HG03175 (cell line): ENCODE data around the gene PLEKHA5.

Experiments
- ATAC-seq: cut with Tn5 transposase; IDR thresholded peaks from one replicate; pipeline ENCODE4 v1.9.1; 2021; ENCODE audit warnings: mild to moderate bottlenecking, moderate library complexity; ENCODE audit not compliant: unreplicated experiment

The PLEKHA5 gene

DNA sequence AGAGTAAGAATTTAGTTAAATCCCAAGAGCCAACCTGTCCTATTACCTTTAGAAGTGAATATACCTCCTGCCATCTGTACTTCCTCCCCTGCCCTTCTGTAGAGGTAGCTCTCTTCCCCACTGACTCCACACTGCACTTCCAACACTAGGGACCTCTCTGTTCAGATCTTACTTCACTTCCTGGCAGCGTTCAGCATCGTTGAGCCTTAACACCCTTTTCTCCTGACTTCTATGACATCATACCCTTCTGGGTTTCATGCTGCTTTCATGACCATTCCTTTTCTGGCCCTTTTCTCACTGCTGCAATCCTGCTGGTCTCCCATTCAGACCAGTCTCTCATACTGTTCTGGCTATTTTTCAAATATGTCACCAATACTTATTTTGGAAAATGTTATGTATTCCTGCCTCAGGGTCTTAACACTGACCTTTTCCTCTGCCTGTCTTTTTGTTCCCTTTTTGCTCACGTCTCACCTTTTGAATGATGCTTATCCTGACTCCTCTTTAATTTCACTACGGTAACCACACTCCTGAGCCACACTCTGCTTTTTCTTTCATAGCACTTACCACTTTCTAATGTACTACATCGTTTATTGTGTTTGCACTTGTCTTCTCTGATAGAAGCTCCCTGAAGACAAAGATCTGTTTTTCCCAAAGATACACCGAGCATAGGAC lies 67.6 kb downstream of the PLEKHA5 start:
- ATAC-seq, result no peak

DNA sequence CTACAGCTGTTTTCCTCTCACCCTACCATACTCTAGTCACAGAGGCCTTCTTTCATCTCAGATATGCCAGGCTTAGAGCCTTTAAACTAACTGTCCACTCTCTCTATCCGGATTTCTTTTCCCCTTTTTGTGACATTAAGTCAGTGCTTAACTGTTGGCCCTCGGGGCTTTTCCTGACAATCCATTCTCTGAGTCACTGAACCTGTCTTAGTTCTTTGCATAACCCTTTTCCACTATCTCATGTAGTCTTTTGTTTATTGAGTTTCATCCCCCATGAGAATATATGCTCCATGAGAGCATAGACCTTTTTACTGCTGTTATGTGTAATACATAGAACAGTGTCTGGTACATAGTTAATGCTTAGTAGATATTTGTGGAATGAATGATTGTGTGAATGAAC lies 68.7 kb downstream of the PLEKHA5 start:
- no peak for ATAC-seq

DNA sequence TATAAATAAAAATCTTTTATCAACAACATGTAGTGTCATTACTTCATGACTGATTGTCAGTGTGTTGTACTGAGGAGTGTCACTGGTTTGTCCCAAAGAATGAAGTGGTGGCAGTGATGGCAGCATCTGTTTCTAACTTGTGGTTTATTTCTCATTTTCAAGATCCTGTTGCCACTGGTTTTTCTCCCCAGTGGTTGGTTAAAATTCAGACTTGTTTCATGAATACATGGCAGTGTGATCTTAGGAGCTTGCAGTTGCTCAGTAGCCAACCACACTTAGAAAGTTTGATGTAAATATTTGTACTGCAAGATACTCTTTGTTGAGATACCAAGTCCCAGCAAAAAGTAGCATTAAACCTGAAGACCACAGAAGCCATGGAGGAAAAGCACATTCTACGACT lies 69.8 kb downstream of the PLEKHA5 start:
- no peak for ATAC-seq

DNA sequence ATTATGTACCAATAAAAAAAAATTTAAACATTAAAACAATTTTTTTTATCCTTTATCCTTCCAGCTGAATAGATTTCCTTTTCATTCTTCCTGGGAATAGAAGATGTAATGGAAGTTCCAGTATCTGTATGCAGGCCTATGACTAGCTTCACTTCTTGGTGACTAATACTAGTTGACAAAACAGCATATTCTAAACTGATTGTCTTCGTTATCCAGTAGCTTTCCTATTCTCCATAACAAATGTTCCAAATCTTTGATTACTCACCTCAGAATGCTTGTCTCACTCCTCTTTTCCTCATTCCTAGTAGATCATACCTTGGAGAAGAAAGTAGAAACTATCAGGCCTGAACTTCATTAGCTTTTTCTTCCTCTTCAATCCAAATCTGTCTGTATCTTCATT lies 70.7 kb downstream of the PLEKHA5 start:
- ATAC-seq, result no peak

DNA sequence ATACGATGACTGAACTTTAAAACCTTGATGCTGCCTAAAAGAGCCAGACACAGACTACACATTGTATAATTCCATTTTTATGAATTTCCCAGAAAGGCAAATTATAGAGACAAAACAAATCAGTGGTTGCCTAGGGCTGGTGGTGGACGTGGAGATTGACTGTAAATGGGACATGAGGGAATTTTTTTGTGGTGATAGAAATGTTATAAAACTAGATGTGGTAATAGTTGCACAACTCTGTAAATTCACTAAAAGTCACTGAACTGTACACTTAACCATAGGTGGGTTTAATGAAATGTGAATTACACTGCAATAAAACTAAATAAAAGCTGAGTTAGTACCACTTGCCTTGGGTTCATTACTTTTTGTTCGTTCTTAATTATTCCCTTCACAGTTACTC lies 72.1 kb downstream of the PLEKHA5 start:
- no peak for ATAC-seq

DNA sequence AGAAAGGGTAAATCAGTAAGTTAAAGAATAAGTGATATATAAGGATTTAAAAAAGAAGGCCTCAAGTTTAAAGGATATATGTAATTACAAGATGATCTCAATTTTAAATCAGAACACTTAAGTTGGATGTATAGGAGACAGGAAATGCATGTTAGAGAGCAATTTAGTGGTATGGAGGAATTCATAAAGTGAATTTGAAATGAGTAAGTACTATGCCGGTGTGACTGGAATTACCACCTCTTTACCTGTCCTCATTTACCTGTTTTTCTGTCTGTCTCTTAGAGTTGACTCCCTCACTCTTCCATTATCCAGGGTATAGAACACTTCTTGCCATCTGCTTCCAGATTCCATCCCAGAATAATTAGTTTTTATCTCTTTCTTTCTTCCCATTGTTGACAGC lies 73.5 kb downstream of the PLEKHA5 start:
- ATAC-seq, result no peak

DNA sequence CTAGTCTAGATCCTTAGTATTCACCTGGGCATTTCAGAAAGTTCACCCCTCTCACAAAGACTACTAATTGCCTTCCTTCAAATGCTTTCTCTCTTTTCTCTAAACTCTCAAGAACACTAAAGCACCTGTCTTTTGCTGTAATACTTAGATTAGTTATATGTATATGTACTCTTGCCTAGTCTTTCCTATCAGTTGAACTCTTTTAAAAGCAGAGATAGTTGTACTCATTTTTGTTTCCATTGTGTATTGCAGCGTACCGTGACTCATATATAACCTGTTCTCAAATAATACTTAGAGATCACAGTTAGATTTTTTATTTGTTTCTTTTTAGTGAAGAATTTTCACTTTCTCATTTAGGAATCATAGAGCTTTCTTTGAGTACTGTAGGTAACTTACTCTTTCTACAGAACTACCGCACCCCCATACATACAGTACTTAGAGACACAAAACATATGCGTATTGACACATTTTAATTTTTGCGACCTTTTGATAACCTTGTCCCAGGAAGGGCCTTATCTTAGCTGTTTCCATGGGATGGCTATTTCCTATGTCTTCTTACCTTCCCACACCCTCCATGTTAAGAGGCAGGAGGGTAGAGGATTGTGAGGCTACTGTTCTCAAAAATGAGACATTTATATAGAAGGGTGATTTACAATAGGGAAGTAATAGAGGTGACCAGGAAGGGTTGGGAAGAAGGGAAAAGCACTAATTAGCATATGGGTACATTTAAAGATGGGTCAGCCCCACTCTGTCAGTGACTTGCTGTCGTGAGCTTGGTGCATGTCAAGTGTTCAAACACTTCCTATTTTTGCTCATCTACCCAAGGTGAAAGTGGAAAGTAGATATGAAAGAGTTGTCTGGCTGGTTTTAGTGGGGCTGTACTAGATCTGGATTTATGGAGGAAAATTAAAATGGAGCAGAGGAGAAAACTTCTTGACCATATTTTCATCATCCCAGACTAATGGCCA lies 74.3 kb downstream of the PLEKHA5 start:
- ATAC-seq, result no peak

DNA sequence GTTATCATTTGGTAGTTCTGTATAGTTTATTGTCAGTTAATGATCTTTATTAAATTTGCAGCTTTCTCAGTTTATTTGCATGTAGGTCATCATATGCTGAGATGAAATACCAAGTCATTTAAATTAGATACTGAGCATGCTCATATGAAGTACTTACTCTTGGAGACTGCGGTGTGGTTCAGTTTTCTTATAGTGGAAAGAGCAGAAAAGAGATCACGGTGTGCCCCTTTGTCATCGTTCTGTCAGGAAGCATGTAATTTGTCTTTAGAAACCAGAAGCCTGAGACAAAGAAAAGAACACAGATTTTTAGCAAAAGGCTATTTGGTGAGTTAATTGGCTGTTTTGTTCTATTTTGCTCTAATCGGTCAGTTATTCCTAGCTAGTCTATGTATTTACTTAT lies 75.6 kb downstream of the PLEKHA5 start:
- ATAC-seq, result no peak

DNA sequence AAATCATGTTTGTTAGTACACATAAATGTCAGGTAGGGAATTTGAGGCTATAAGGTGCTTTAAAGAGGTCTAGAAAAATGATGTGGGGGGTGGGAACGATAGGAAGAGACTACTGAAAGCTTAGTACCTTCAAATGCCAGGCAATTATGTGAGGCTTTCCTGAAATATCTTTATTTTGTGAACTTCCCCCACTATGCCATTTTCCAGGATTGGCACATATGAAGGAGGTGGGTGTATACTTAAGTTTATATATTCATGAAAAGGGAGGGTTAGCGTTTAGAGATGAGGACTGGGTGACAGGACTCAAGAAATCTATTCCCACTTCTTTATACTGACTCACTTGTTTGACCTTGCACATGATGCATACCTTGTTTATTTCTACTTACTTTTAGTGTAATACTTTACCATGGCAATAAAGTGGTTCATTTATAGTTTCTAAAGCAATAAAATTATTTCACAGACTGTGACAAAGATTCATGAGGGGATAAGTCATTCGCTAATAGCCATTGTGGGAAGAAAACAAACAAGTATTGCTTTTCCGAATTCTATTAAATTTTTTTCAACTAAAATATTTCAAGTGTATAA lies 77.1 kb downstream of the PLEKHA5 start:
- no peak for ATAC-seq

DNA sequence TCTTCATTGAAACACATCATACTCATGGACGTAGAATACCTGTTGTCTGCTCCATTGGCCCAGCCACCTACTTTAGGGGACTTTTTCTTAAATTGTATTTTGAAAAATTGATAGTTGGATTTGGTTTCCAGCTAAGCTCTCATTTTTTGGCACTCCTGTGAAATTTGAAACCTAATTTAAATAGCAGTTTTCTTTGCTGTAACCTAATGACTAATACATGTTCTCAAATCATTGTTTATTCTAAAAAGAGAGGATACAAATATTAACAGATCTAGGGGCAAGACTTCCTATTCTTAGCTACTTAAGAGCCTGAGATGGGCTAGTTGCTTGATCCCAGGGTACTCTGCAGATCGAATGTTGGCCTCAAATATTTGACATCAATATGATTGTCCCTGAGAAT lies 78.9 kb downstream of the PLEKHA5 start:
- no peak for ATAC-seq

DNA sequence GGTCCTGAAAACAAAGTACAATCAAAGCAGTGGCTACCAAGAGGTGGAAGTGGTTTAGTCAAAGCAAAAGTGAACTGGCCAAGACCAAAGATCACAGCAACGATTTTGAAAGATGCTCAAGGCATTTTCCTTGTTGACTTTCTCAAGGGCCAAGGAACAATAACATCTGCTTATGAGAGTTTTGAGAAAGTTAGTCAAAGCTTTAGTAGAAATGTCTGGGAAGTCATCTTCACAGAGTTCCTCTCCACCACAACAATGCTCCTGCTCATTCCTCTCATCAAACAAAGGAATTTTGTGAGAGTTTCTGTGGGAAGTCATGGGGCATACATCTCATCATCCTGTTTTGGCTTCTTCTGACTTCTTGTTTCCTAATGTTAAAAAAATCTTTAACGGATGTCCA lies 80.1 kb downstream of the PLEKHA5 start:
- no peak for ATAC-seq

DNA sequence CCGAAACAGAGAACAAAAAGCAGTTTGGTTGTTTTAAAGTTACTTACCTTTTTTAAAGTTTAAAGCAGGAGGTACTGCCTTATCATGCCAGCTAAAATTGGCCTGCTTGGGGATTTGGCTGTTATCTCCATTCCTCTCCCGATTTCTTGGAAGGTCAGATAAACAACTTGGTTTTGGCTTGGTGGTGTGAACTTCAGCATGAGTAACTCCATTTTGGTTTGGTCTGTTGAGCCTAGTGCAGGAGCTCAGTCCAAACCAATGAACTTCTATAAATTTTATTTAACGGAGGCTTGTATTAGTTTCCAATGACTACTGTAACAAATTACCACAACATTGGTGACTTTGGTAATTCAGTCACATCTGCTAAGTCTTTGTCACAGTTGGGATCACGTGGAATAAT lies 82.3 kb downstream of the PLEKHA5 start:
- ATAC-seq, result no peak

DNA sequence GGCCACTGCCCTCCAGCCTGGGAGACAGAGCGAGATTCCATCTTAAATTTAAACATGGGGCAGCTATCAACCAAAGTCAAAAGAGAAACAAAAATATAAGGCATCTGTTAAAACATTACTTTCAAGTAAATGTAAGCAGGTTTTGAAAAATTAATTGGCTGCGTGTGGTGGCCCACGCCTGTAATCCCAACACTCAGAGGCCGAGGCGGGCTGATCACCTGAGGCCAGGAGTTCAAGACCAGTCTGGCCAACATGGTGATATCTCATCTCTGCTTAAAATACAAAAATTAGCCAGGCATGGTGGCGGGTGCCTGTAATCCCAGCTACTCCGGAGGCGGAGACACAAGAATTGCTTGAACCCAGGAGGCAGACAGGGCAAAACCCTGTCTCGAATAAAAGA lies 82.7 kb downstream of the PLEKHA5 start:
- no peak for ATAC-seq

DNA sequence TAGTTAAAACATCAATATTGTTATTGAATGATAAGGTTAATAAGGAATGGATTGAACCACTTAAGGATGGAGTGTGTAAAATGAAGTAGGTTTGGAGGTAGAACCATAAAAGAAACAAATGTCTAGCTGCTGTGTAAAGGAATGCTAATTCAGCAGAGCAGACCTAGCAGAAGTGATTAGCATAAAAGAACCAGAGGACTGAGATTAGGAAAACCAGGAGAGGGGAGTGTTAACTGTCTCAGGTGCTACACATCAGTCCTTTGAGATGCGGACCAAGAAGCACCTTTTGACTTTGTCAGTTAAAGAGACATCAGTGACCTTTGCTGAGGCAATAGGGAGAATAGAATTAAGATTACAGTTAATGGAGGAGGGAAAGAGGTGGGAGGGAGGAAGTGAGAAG lies 84.5 kb downstream of the PLEKHA5 start:
- no peak for ATAC-seq

DNA sequence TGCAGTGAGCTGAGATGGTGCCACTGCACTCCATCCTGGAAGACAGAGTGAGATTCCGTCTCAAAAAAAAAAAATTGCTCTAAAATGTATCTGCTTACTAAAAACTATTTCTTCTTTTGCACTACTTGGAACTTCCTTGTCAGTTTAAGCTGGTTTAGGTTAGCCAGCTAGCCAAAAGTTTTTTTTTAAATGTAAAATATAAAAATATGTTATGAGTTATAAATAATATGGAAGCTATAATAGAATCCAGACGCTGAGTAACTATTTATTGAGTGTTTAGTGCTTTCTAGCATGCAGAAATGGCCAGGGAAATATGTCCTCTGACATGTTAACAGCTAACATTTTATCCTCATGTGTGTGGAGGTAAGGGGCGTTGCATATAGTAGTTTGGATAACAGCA lies 85.6 kb downstream of the PLEKHA5 start:
- ATAC-seq, result no peak

DNA sequence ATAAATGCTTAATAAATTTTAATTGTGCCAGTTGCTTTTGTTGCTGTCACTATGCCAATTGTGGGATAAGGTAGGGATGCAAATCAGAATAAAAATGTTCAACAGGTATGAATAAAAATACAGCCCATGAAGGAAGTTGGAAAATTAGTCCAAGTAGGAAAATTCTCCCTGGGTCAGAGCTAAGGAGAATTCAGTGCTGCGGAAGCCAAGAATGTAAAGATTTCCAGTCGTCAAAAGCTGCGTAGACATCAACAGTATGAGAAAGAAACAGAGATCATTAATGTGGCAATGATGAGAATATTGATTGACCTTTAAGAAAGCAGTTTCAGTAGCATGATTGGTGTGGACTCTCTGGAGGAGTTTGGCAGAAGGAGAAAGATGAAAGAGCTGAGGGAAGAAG lies 87.9 kb downstream of the PLEKHA5 start:
- no peak for ATAC-seq

DNA sequence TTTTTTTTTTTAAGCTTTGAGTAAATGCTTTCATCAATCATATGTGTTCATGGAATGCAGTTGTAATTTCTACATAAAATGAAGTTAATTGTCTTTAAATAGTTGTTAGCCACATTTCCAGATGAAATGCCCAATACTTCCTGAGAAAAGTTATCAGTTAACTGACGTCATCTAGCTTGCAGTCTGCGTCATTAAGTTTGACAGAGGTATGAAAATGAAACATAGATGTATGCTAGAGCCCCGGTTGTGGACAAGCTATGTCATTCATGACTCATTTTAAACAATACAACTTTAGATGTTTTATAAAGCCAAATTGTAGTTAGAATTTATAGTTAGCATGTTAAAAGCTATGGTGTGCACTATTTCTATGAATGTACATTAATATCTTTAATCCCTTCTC lies 90.7 kb downstream of the PLEKHA5 start:
- no peak for ATAC-seq

DNA sequence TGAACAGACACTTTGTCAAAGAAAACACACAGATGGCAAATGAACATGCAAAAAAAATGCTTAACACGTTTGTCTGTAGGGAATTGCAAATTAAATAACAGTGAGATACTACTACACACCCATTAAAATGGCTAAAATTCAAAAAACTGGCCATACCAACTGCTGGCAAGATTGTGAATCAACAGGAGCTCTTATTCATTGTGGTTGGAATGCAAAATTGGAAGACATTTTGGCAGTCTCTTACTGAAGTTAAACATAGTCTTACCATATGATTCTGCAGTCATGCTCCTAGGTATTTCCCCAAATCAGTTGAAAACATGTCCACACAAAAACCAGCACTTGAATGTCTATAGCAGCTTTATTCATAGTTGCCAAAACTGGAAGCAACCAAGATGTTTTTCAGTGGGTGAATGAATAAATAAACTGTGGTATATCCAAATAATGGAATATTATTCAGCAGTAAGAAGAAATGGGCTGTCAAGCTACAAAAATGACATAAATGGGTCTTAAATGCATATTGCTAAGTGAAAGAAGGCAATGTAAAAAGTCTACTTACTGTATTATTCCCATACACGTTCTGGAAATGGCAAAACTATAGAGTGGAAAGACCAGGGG lies 91.4 kb downstream of the PLEKHA5 start:
- ATAC-seq, result no peak

DNA sequence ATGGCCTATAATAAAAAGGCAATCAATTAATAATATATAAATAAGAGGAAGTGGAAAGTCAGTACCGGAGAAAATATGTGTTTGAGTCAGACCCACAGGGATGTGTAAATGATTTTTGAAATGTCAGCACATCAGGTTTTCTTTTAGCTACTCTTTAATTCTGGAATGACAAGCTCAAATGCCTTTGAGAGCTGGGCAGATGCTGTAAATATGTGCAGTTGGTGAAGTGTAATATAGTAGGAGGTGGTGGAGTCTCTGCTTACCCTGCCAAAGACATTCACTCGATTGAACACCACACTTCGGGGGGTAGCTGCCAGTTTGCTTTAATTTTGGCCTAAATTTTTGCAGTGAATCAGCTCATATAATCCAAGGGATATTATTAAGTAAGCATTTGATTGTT lies 93.0 kb downstream of the PLEKHA5 start:
- no peak for ATAC-seq

DNA sequence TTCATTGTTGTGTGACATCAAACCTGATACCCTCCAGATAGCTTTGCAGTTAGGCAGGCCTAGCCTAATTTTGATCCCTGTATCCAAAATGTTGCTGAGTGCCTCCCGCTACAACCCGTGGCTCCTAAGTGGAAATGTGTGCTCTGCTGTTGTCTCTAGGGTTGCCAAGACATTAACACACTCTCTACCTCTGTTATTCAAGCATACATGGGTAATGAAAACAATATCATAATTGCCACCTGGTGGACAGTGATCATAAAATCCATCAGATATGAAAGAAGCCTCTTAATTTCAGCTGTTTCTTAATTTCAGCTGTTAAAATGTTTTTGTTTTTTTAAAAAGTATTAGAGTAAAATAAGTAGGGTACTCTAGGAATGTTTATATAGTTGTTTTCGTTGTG lies 93.5 kb downstream of the PLEKHA5 start:
- ATAC-seq, result no peak

DNA sequence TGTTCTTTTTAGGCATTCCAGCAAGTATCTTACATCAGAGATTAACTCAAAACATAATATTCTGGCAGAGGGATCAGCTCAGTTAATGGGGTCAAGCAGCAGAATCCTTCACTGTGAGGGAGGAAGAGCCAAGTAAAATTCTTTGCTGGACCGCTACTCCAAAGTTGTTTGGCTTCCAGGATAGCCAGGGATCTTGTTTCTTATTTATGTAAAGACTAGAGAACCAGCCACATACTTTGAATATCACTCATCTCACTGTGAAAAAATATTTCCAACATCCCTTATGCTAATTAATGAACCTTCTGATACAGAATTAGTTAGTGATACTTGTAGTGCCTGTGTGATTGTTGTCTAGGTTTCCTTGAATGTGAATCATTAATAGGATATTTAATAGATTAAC lies 94.2 kb downstream of the PLEKHA5 start:
- ATAC-seq, result no peak

DNA sequence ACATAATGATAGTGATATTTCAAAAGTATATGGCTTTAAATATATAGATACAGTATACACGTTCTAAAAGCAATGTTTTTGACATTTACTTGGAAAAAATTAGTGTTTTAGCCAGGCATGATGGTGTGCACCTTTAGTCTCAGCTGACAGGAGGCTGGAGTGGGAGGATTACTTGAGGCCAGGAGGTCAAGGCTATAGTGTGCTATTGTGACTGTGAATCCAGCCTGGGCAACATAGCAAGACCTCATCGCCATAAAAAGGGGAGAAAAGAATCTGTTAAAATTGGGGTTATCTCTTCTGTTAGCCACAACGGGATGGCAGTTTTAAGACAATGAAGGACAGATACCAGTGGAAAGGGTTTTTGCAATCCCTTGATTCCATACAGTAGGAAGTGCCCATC lies 95.2 kb downstream of the PLEKHA5 start:
- no peak for ATAC-seq
